Natural killer cell treated with Interleukin-12 subunit alpha and Interleukin-12 subunit beta and Interleukin-15 and Interleukin-18, amount 100 ng/mL, for 72 hours (primary cell): ENCODE measurements around the gene CAMSAP2. TPM values are rescaled to one million over a fixed set of nuclear protein-coding genes. Genes with fewer than 3 reads are reported as not detected.
"Not testable (repeated sequence)": the region's sequence is repeated elsewhere in the genome, so short reads cannot be mapped to it uniquely, and the experiment has no call there.

Experiments
- ATAC-seq, 2 donors: fragments of 150-1000 bp; cut with Tn5 transposase in 1 of 2; sonication (Bioruptor Pico), chemical (Tn5 transposase) in 1 of 2; 2 replicates each; pipeline ENCODE4 v1.10.0; 2021
- DNase-seq: peaks from one replicate; pipeline ENCODE4 v3.0.0; 2022; ENCODE audit warnings: low spot score
- H3K27ac Mint-ChIP-seq, 2 donors: 1 replicate in 1 of 2; 2 replicates in 1 of 2; pipeline ENCODE4 v1.8.0; 2022; ENCODE audit warnings: mixed read lengths in 2 of 2, mild to moderate bottlenecking in 1 of 2, moderate library complexity in 1 of 2
- H3K27me3 Mint-ChIP-seq, 2 donors: 1 replicate in 1 of 2; 2 replicates in 1 of 2; pipeline ENCODE4 v1.8.0; 2022; ENCODE audit warnings: mixed read lengths in 2 of 2
- H3K36me3 Mint-ChIP-seq: one replicate; pipeline ENCODE4 v1.8.0; 2022; ENCODE audit warnings: mixed read lengths
- H3K4me1 Mint-ChIP-seq, 2 donors: 1 replicate in 1 of 2; 2 replicates in 1 of 2; pipeline ENCODE4 v1.8.0; 2022; ENCODE audit warnings: low read depth in 2 of 2, mixed read lengths in 2 of 2, mild to moderate bottlenecking in 1 of 2
- H3K4me3 Mint-ChIP-seq: one replicate; pipeline ENCODE4 v1.8.0; 2022; ENCODE audit warnings: mixed read lengths
- H3K9me3 Mint-ChIP-seq: 2 replicates; pipeline ENCODE4 v1.8.0; 2022; ENCODE audit warnings: mixed read lengths
- total RNA-seq, 2 donors: library from RNA; stranded (reverse); gene quantifications; one replicate each; pipeline ENCODE4 v1.2.3, GENCODE V29; 2022

The CAMSAP2 gene
- total RNA-seq, 2 donors from 2014 or later = 0.31 to 0.48 TPM

- no peaks in the 10 kb centered on the region for H3K36me3 Mint-ChIP-seq
- no peak for DNase-seq
- H3K9me3 Mint-ChIP-seq = no peaks in the 10 kb centered on the region
- H3K27ac Mint-ChIP-seq = no peak overlapping the region
- peaks cover 0 to 2% of the 10 kb centered on the region in 2 donors for H3K4me1 Mint-ChIP-seq
- no peak overlapping the region for H3K4me3 Mint-ChIP-seq
- H3K27me3 Mint-ChIP-seq = peaks cover 0 to 7% of the 10 kb centered on the region in 2 donors
- no peak for ATAC-seq
Observed at GRCh38 chr1:200779326-200779725, 40.6 kb downstream of the CAMSAP2 start.

- Mint-ChIP-seq H3K27me3 (peaks cover 0 to 4% of the 10 kb centered on the region in 2 donors), H3K4me1 (no peaks in the 10 kb centered on the region), H3K9me3 (no peaks in the 10 kb centered on the region), H3K27ac (no peak overlapping the region), H3K4me3 (no peak overlapping the region), H3K36me3 (no peaks in the 10 kb centered on the region)
- DNase-seq (no peak), ATAC-seq (no peak)
Observed at GRCh38 chr1:200780545-200781369, 42.1 kb downstream of the CAMSAP2 start.

DNA sequence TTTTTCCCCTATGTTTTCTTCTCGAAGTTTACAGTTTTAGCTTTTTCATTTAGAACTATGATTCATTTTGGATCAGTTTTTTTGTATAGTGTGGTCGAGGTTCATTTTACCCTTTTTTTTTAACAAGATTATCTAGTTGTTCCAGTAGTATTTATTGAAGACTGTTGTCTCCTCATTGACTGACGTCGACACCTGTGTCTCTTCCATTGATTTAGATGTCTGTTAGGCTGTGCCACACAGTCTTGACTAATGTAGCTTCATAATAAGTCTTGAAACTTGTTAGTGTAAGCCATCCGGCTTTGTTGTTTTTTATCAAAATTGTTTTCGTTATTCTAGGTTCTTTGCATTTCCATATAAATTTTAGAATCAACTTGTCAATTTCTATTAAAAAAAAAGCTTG lies 45.2 kb downstream of the CAMSAP2 start:
- Mint-ChIP-seq H3K4me1 (no peaks in the 10 kb centered on the region), H3K27ac (no peak overlapping the region), H3K36me3 (no peaks in the 10 kb centered on the region), H3K27me3 (peaks cover 4 to 9% of the 10 kb centered on the region in 2 donors), H3K4me3 (no peak overlapping the region), H3K9me3 (no peaks in the 10 kb centered on the region)
- no peak for ATAC-seq
- DNase-seq = no peak

GRCh38 chr1:200784576-200784975 lies 45.9 kb downstream of the CAMSAP2 start:
- H3K27me3 Mint-ChIP-seq = peaks cover 4 to 16% of the 10 kb centered on the region in 2 donors
- H3K36me3 Mint-ChIP-seq = no peaks in the 10 kb centered on the region
- no peak overlapping the region for H3K27ac Mint-ChIP-seq
- no peak overlapping the region for H3K4me3 Mint-ChIP-seq
- no peaks in the 10 kb centered on the region for H3K4me1 Mint-ChIP-seq
- DNase-seq (no peak), ATAC-seq (no peak)
- H3K9me3 Mint-ChIP-seq = no peaks in the 10 kb centered on the region

GRCh38 chr1:200786788-200787187 lies 48.1 kb downstream of the CAMSAP2 start:
- Mint-ChIP-seq H3K27me3 (peaks cover 7 to 17% of the 10 kb centered on the region in 2 donors), H3K27ac (no peak overlapping the region), H3K4me3 (no peak overlapping the region), H3K4me1 (no peaks in the 10 kb centered on the region), H3K9me3 (no peaks in the 10 kb centered on the region), H3K36me3 (no peaks in the 10 kb centered on the region)
- DNase-seq (no peak), ATAC-seq (no peak)

GRCh38 chr1:200787896-200788387 lies 49.2 kb downstream of the CAMSAP2 start:
- DNase-seq (no peak), ATAC-seq (no peak)
- Mint-ChIP-seq H3K4me3 (no peak overlapping the region), H3K36me3 (no peaks in the 10 kb centered on the region), H3K9me3 (no peaks in the 10 kb centered on the region), H3K4me1 (no peaks in the 10 kb centered on the region), H3K27ac (no peak overlapping the region), H3K27me3 (peaks cover 7 to 17% of the 10 kb centered on the region in 2 donors)

DNA sequence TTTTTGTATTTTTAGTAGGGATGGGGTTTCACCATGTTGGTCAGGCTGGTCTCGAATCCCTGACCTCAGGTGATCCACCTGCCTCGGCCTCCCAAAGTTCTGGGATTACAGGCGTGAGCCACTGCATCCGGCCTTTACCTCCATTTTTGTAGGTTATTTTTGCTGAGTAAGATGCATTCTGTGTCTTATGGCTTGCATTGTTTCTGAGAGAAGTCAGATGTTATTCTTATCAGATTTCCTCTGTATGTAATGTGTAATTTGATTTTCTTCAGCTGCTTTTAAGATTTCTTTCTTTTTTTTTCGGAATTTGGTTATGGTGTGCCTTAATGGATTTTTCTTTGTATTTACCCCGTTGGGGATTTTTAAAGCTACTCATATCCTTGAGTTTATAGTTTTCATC lies 52.3 kb downstream of the CAMSAP2 start:
- H3K27ac Mint-ChIP-seq, H3K36me3 Mint-ChIP-seq, ATAC-seq, DNase-seq, H3K9me3 Mint-ChIP-seq, H3K4me1 Mint-ChIP-seq, H3K4me3 Mint-ChIP-seq: not testable (repeated sequence)
- H3K27me3 Mint-ChIP-seq = peaks cover 7 to 17% of the 10 kb centered on the region in 2 donors

GRCh38 chr1:200793677-200794076 lies 55.0 kb downstream of the CAMSAP2 start:
- ATAC-seq (no peak), DNase-seq (no peak)
- H3K4me3 Mint-ChIP-seq = no peak overlapping the region
- no peaks in the 10 kb centered on the region for H3K9me3 Mint-ChIP-seq
- no peak overlapping the region for H3K27ac Mint-ChIP-seq
- H3K27me3 Mint-ChIP-seq = peaks cover 7 to 10% of the 10 kb centered on the region in 2 donors
- H3K36me3 Mint-ChIP-seq = no peaks in the 10 kb centered on the region
- H3K4me1 Mint-ChIP-seq = no peaks in the 10 kb centered on the region

DNA sequence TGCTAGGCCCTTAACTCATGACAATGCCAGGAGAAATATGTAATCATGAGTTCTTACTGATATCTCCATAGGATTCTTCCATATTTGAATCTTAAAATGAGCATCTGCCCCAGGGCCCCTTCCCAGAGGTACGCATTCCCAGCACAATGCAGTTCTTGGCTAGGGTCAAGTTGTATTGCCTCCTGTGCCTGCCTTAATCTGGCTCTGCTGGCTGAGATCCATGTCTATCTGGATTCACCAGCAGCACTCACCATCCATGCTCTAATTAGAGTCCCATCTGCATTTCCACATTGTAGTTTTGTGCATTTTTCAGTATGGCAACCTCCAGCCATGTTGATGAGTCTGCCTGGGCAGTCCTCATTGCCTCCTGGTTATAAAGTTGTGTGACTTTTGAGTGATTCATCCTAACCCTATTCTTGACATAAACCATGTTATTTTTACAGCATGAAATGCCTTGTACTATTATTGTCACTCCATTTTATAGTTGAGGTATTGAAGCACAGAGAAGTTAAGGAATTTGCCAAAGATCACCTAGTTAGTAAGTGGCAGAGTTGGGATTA lies 55.9 kb downstream of the CAMSAP2 start:
- Mint-ChIP-seq H3K9me3 (no peaks in the 10 kb centered on the region), H3K36me3 (no peaks in the 10 kb centered on the region), H3K27ac (no peak overlapping the region), H3K4me1 (no peaks in the 10 kb centered on the region), H3K27me3 (peaks cover 5% of the 10 kb centered on the region in 2 donors), H3K4me3 (no peak overlapping the region)
- DNase-seq (no peak), ATAC-seq (no peak)

- Mint-ChIP-seq H3K4me1 (no peaks in the 10 kb centered on the region), H3K27me3 (peaks cover 8 to 9% of the 10 kb centered on the region in 2 donors), H3K9me3 (no peaks in the 10 kb centered on the region), H3K27ac (no peak overlapping the region), H3K4me3 (no peak overlapping the region), H3K36me3 (no peaks in the 10 kb centered on the region)
- DNase-seq (no peak), ATAC-seq (no peak)
Observed at GRCh38 chr1:200795156-200795555, 56.5 kb downstream of the CAMSAP2 start.

- DNase-seq (no peak), ATAC-seq (no peak)
- no peaks in the 10 kb centered on the region for H3K36me3 Mint-ChIP-seq
- H3K27ac Mint-ChIP-seq = no peak overlapping the region
- peaks cover 19 to 23% of the 10 kb centered on the region in 2 donors for H3K27me3 Mint-ChIP-seq
- H3K4me3 Mint-ChIP-seq = no peak overlapping the region
- peaks cover 0 to 4% of the 10 kb centered on the region in 2 donors for H3K4me1 Mint-ChIP-seq
- no peaks in the 10 kb centered on the region for H3K9me3 Mint-ChIP-seq
Observed at GRCh38 chr1:200802042-200802441, 63.3 kb downstream of the CAMSAP2 start.

DNA sequence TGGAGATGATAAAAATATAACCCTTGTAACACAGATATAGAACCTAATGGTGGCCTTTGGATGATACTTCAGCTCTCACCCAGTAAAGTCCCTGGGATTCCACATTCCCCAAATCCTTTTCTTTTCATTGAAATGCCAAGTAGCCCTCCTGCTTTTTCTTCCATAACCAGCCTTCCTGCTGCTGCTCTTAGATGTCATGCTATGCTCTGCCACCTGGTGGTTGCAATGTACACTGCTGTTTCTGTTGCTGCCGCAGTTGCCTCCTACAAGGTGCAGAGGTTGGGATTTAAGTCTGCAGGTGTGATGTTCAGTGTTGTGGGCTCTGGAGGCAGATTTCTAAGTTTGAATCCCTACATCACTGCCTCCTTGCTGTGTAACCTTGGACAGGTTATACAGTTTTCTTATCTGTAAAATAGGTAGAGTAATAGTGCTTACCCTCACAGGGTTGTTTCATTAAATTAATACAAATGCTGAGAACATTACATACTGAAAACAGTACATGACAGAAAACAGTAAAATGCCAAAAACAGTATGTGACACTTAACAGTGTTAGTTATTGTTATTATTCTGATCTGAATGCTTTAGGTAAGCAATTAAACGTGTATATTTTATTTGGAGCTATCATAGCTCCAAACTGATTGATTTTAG lies 64.3 kb downstream of the CAMSAP2 start:
- no peak overlapping the region for H3K4me3 Mint-ChIP-seq
- H3K4me1 Mint-ChIP-seq = peaks cover 0 to 4% of the 10 kb centered on the region in 2 donors
- no peaks in the 10 kb centered on the region for H3K36me3 Mint-ChIP-seq
- ATAC-seq (peak; percentile 62 to 78), DNase-seq (peak; percentile 66)
- H3K27ac Mint-ChIP-seq = no peak overlapping the region
- H3K27me3 Mint-ChIP-seq = peaks cover 19 to 24% of the 10 kb centered on the region in 2 donors
- no peaks in the 10 kb centered on the region for H3K9me3 Mint-ChIP-seq

- peaks cover 0 to 4% of the 10 kb centered on the region in 2 donors for H3K4me1 Mint-ChIP-seq
- ATAC-seq (no peak), DNase-seq (no peak)
- no peaks in the 10 kb centered on the region for H3K36me3 Mint-ChIP-seq
- H3K27ac Mint-ChIP-seq = no peak overlapping the region
- peaks cover 15 to 18% of the 10 kb centered on the region in 2 donors for H3K27me3 Mint-ChIP-seq
- H3K9me3 Mint-ChIP-seq = no peaks in the 10 kb centered on the region
- no peak overlapping the region for H3K4me3 Mint-ChIP-seq
Observed at GRCh38 chr1:200805719-200806118, 67.0 kb downstream of the CAMSAP2 start.

GRCh38 chr1:200808846-200809245 lies 70.2 kb downstream of the CAMSAP2 start:
- Mint-ChIP-seq H3K9me3 (no peaks in the 10 kb centered on the region), H3K27ac (no peak overlapping the region), H3K36me3 (no peaks in the 10 kb centered on the region), H3K27me3 (peaks cover 27 to 28% of the 10 kb centered on the region in 2 donors), H3K4me1 (no peaks in the 10 kb centered on the region), H3K4me3 (no peak overlapping the region)
- ATAC-seq = no peak
- DNase-seq = no peak
